ENCODE measurements around the gene CCDC180. TPM values are rescaled to one million over a fixed set of nuclear protein-coding genes. Genes with fewer than 3 reads are reported as not detected.

CCDC180 gene
- total RNA-seq, 1 experiment from 2014 or later = 7.9 TPM

DNA sequence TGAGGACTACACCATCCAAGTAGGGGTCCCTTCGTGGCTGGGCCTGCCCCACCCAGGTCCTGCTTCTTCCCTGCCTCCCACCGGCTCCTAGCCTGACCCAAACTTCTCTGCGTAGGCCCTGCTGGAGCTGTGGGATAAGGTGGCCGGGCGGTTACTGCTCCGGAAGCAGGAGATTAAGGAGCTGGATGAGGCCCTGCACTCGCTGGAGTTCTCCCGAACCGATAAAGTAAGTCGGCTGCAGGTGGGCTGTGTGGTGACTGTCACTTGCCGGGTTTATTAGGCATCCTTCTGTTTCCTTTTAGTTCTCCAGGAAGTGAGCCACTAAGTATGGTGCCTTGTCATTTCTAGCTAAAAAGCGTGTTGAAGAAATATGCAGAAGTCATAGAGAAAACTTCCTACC, 7.0 kb downstream of the CCDC180 start:
- TF ChIP-seq ZBTB33 (IDR thresholded peaks at IDR 0.05; ENCODE audit: extremely low read depth, insufficient replicate concordance, low read length) (no peak), FOSL1 (IDR thresholded peaks at IDR 0.05; ENCODE audit: low read depth) (no peak), POLR2AphosphoS5 (IDR thresholded peaks at IDR 0.05; ENCODE audit: low read depth, low read length) (no peak), SIN3A (IDR thresholded peaks at IDR 0.05; ENCODE audit: low read depth) (no peak), POLR2A (IDR thresholded peaks at IDR 0.05; ENCODE audit: borderline replicate concordance, extremely low read depth, insufficient read depth, insufficient read length) (no peak), YY1 (IDR thresholded peaks at IDR 0.05; ENCODE audit: extremely low read depth, insufficient replicate concordance, low read depth, low read length) (no peak), ELF1 (IDR thresholded peaks at IDR 0.05; ENCODE audit: borderline replicate concordance, low read depth) (no peak), JUND (IDR thresholded peaks at IDR 0.05) (no peak), ATF3 (IDR thresholded peaks at IDR 0.05) (no peak), EGR1 (IDR thresholded peaks at IDR 0.05; ENCODE audit: low read depth) (no peak), CBX3 (IDR thresholded peaks at IDR 0.05; ENCODE audit: low read depth) (no peak), ZFX (IDR thresholded peaks at IDR 0.05) (no peak), REST (IDR thresholded peaks at IDR 0.05; ENCODE audit: low read depth) (no peak), SRF (IDR thresholded peaks at IDR 0.05; ENCODE audit: low read depth) (no peak), SP1 (IDR thresholded peaks at IDR 0.05; ENCODE audit: low read depth) (no peak), CEBPB (IDR thresholded peaks at IDR 0.05; ENCODE audit: low read depth) (no peak), EZH2 (IDR thresholded peaks at IDR 0.05) (no peak), EZH2phosphoT487 (IDR thresholded peaks at IDR 0.05; ENCODE audit: borderline replicate concordance) (no peak), CTCF (IDR thresholded peaks at IDR 0.05 in 2 of 3, conservative IDR thresholded peaks at IDR 0.05 in 1 of 3; ENCODE audit: borderline replicate concordance in 1 of 3, insufficient read depth in 1 of 3, low read depth in 2 of 3, low read length in 2 of 3) (no peak)
- TF ChIP-seq, protein P1, sequence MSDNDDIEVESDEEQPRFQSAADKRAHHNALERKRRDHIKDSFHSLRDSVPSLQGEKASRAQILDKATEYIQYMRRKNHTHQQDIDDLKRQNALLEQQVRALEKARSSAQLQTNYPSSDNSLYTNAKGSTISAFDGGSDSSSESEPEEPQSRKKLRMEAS (IDR thresholded peaks at IDR 0.05) = no peak
- Histone ChIP-seq H3K4me3 (replicated peaks in 1 of 2; ENCODE audit: low read depth in 1 of 2, low read length in 2 of 2) (no peak overlapping the region), H3K27ac (ENCODE audit: low read depth, low read length) (no peak overlapping the region), H3K4me1 (ENCODE audit: control insufficient read depth in 1 of 2, insufficient read depth in 2 of 2, low read length in 2 of 2) (no peaks in the 10 kb centered on the region), H3K9me2 (ENCODE audit: insufficient read depth) (no peaks in the 10 kb centered on the region), H3K4me2 (ENCODE audit: low read length) (no peak overlapping the region), H3K9ac (ENCODE audit: low read length) (no peak overlapping the region), H3K79me2 (ENCODE audit: insufficient read depth, low read length) (no peaks in the 10 kb centered on the region), H2AFZ (ENCODE audit: low read depth, low read length, poor library complexity, severe bottlenecking) (no peak overlapping the region), H3K27me3 (ENCODE audit: insufficient read depth, low read length) (no peaks in the 10 kb centered on the region), H3K36me3 (ENCODE audit: control insufficient read depth in 1 of 2, insufficient read depth in 2 of 2, low read length in 2 of 2) (peaks cover 4 to 10% of the 10 kb centered on the region in 2 experiments; a peak in 3 of 4 replicates), H3K9me3 (ENCODE audit: control insufficient read depth in 1 of 2, insufficient read depth in 1 of 2, low read depth in 1 of 2, low read length in 2 of 2) (no peaks in the 10 kb centered on the region), H4K20me1 (ENCODE audit: insufficient read depth) (no peaks in the 10 kb centered on the region)
- ChIA-PET CTCF (no interaction called here), POLR2A (no interaction called here), RAD21 (ENCODE audit: low non-redundant PET in 1 of 2, low total read pairs in 2 of 2, uncharacterized antibody in 2 of 2, unreplicated experiment in 2 of 2) (no interaction called here)
- no peak for ATAC-seq
- intact Hi-C loops (cut with micrococcal nuclease) = no loop called here
- no peak for DNase-seq (ENCODE audit: low read depth, low spot score)
- BruUV-seq (replicated peaks) = no TSS peak

Data from HCT116 (cell line).